Measurements from ENCODE around the gene C3orf49. TPM values are rescaled to one million over a fixed set of nuclear protein-coding genes. Genes with fewer than 3 reads are reported as not detected.
A peak's percentile ranks its signal among the peaks of the same experiment; 100 is the strongest.

C3orf49 gene
- total RNA-seq, 8 experiments from 2014 or later, result 0.22 to 1.4 (median 0.38) TPM

DNA sequence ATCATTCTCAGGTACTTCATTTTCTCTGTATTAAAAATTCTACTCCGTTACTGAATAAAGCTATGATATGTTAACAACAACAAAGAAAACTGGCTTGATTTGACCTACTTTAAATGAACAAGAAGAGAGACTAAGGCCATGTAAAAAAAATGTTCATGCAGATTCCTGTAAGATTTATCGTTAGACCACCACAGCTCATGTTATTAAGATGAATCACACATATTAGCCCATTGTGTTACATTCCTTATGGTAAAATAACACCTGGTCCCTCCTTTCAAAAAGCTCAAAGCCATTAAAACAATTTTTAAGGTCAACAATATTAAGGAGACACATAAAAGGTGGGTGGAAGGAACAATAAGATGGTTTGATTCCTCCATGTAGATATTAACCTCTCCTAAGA, 38.2 kb downstream of the C3orf49 start:
- Histone ChIP-seq H3K27ac (no peak overlapping the region), H3K4me1 (replicated peaks in 1 of 2) (peaks cover under 1 to 3% of the 10 kb centered on the region in 2 donors), H3K4me3 (no peak overlapping the region)
- ATAC-seq (replicated peaks in 6 of 8), result no peak
- in situ Hi-C loops (cut with MboI; ENCODE audit: low pct_unique_long_range_greater_than_20kb in 2 of 9, low sequenced_read_pairs in 9 of 9, unreplicated experiment in 9 of 9), result no loop called here
- 72 to 100% (median 92%) methylated on average over 1 to 2 of the region's 2 CpGs for WGBS, 10 experiments

DNA sequence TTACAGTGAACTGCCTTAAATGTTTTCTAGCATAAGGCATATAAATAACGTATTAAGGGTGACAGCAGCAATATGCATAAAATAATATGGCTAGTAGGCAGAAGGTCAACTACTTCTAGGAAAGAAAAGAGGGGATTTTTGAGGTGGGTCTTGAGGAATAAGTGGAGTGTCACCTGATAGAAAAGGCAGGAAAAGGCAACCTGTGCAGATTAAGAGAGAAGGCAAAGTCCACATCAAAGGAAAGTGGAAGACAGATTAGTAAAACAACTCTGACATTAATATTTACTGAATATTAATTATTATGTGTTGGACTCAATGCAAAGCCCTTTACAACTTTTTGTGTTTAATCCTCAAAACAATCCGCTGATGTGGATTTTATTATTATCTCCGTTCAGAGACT, 41.7 kb downstream of the C3orf49 start:
- 64 to 100% (median 90%) methylated on average over 1 to 3 of the region's 3 CpGs for WGBS, 10 experiments
- no peak for ATAC-seq (replicated peaks in 6 of 8)

DNA sequence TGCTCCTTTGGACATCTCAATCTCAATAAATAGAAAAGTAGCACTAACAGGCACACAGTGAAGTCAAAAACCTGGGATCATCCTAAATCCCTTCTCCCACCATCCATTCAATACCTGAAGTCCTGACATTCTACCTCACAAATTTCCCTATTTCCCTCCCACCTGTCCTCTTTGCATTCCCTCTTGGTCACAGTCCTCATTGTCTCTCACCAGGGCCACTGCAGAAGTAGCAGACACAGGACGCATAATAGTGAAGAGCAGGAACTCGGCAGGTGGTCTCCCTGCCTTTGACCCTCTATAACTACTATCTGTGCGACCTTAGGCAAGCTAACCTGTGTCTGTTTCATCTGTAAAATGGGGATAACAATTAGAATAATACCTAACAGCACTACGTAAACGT, 42.2 kb downstream of the C3orf49 start:
- WGBS, 10 experiments, result 30 to 100% (median 75%) methylated on average over 1 to 5 of the region's 5 CpGs; no CpG with 5 or more reads in 2 of the 10 experiments
- Histone ChIP-seq H3K4me3 (no peak overlapping the region), H3K27ac (no peak overlapping the region), H3K4me1 (replicated peaks in 1 of 2) (peaks cover 5 to 11% of the 10 kb centered on the region in 2 donors)
- ATAC-seq (replicated peaks in 6 of 8), result no peak
- in situ Hi-C loops (cut with MboI; ENCODE audit: low pct_unique_long_range_greater_than_20kb in 2 of 9, low sequenced_read_pairs in 9 of 9, unreplicated experiment in 9 of 9), result no loop called here

More for the DNA sequence above, 41.7 kb downstream of the C3orf49 start:
- Histone ChIP-seq H3K4me1 (replicated peaks in 1 of 2) (peaks cover 5 to 11% of the 10 kb centered on the region in 2 donors), H3K27ac (no peak overlapping the region), H3K4me3 (no peak overlapping the region)
- in situ Hi-C loops (cut with MboI; ENCODE audit: low pct_unique_long_range_greater_than_20kb in 2 of 9, low sequenced_read_pairs in 9 of 9, unreplicated experiment in 9 of 9), result no loop called here

DNA sequence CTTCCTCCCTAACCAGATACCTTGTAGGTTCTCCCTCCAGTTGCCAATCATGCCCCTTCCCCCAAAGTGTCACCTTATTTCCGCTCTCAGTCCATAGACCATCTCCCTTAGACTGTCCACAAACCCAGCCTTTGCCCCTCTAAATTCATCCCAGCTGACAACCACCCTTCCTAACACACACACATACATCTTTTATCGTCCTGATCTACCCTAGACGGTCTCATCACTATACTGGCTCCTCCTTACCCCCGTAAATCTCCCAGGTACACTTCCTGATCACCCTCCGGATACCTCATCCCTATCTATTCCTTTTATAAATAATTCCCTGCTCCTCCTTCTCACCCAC, 43.7 kb downstream of the C3orf49 start:
- 0 to 83% (median 25%) methylated on average over 1 to 5 of the region's 5 CpGs; no CpG with 5 or more reads in 3 of the 10 experiments for WGBS, 10 experiments
- peak overlapping the region; percentile 91 for H3K27ac ChIP-seq
- peaks cover 5 to 11% of the 10 kb centered on the region in 2 donors for H3K4me1 ChIP-seq (replicated peaks in 1 of 2)
- H3K4me3 ChIP-seq, result peak overlapping the region; percentile 60 to 84 (median 82)
- in situ Hi-C loops (cut with MboI; ENCODE audit: low pct_unique_long_range_greater_than_20kb in 2 of 9, low sequenced_read_pairs in 9 of 9, unreplicated experiment in 9 of 9), result no loop called here
- no peak for ATAC-seq (replicated peaks in 6 of 8)

DNA sequence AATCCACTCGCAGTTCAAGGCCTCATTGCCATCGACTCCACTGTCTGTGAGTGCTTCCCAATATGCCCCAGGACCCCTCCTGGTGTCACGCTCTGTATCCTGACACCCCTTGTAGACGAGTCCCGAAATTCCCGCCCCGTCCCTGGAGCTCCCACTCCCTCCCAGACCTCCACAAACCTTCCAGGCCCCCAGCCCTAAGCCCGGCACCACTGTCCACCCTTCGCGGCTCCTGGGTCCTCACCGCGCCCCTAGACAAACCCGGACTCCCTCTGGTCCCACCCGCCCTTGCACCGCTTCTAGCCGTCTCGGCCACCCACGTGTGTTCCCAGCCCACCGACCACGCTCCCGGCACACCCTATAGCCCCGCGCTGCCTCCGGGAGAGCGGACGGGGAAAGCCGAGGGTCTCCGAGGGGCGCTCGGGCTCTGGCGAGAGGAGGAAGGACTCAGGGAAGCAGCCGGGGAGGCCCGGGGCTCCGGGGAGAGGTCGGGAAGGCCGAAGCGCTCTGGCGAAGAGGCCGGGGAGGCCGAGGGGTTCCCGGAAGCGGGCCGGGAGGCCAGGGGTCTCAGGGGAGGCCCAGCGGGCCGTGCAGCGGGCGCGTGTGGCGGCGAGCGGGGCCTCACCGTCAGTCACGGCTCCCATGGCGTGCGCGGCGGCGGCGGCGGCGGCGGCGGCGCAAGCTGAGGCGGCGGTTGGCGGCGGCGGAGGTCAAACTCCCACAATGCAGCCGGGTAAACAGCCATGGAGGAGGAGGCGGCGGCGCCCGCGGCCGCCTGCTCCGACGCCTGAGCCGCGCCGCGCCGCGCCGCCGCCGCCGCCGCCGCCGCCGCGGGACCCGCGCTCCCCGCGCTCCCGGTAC, 44.3 kb downstream of the C3orf49 start, which contains the start of the genes ATXN7 and THOC7:
ATXN7 (plus strand) TSS at position 718 of the 858 bp plus-strand sequence. CDS start 48,732 bp downstream, outside the sequence.
THOC7 (minus strand) TSS at position 656 of the 858 bp plus-strand sequence; CDS start at position 641, 15 bp downstream.
- Histone ChIP-seq H3K27ac (peak within 1 kb of the TSS; percentile 91), H3K4me1 (replicated peaks in 1 of 2) (peaks cover 5 to 11% of the 10 kb centered on the region in 2 donors), H3K4me3 (peak within 1 kb of the TSS; percentile 60 to 84 (median 82))
- 0 to 5% (median 0%) methylated on average over 1 to 3 of the region's 98 CpGs; no CpG with 5 or more reads in 6 of the 10 experiments for WGBS, 10 experiments
- ATAC-seq (replicated peaks in 6 of 8), result peak; percentile 63 to 85 (median 80)
- in situ Hi-C loops (cut with MboI; ENCODE audit: low pct_unique_long_range_greater_than_20kb in 2 of 9, low sequenced_read_pairs in 9 of 9, unreplicated experiment in 9 of 9), result no loop called here

DNA sequence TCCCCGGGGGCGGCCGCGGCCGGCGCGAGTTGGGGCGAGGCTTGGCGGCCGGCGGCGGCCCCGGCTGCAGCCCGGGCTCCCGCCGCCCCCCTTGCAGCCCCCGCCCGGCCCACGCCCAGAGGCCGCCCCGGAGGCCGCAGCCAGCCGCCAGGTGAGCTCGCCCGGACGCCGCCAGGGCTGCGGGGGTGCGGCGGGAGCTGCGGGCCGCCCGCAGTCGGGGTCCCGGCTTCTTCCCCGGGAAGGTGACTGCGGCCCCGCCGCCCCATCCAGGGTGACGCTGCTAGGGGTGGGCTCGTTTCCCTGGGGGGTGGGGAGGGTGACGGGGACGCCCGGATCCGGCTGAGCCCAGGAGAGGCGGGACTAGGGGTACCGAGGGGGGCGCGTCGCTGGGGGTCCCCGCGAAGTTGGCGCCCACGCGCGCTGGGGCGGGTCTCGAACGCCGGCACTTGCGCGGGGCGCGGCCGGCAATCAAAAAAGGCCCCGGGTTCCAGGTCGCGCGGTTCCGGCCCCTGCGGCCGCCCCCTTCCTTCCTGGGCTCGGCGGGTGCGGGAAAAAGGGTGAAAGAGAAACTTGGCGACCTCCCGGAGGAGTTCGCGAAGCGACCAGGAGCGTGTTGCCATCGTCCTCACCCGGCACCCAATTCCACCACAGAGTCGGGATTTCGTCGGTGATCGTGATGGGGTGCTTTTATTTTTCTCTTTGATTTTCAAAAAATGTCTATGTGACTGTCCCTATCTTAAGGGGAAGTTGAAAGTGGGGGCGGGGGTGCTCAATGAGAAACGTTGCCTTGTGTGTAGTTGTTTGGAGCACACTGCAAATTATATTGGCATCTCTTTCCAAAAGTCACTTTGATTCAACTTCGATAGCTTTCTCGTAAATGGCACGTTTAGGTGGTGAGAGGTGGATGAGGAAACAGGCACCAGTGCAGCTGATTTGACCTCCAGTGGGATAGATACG, 45.2 kb downstream of the C3orf49 start:
- in situ Hi-C loops (cut with MboI; ENCODE audit: low pct_unique_long_range_greater_than_20kb in 2 of 9, low sequenced_read_pairs in 9 of 9, unreplicated experiment in 9 of 9), result no loop called here
- WGBS, 10 experiments, result 0 to 20% (median 0%) methylated on average over 1 to 12 of the region's 93 CpGs; no CpG with 5 or more reads in 3 of the 10 experiments
- Histone ChIP-seq H3K27ac (peak overlapping the region; percentile 91), H3K4me1 (replicated peaks in 1 of 2) (peaks cover 5 to 11% of the 10 kb centered on the region in 2 donors), H3K4me3 (peak overlapping the region; percentile 60 to 84 (median 82))
- peak; percentile 44 to 59 (median 52) for ATAC-seq (replicated peaks in 6 of 8)

DNA sequence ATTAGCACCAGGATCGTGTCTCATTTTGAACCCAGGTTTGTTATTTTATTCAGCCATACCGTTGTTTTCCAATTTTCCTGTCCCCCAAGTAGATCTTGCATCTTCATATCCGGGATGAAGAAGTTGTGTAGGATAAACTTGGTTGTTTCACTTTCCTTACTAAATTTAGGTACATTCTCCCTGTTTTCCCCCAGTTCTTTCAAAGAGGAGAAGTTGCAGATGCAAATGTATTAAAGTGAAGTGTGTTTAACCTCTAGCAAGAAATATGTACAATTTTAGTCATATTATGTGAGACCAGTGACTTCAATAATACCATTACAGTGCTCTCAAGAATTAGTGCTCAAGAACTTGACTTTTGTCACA, 45.8 kb downstream of the C3orf49 start:
- Histone ChIP-seq H3K4me1 (replicated peaks in 1 of 2) (peaks cover 5 to 12% of the 10 kb centered on the region in 2 donors), H3K4me3 (peak overlapping the region; percentile 60 to 84 (median 82)), H3K27ac (no peak overlapping the region)
- in situ Hi-C loops (cut with MboI; ENCODE audit: low pct_unique_long_range_greater_than_20kb in 2 of 9, low sequenced_read_pairs in 9 of 9, unreplicated experiment in 9 of 9), result no loop called here
- ATAC-seq (replicated peaks in 6 of 8), result no peak
- 0 to 45% (median 6%) methylated on average over 1 to 3 of the region's 3 CpGs; no CpG with 5 or more reads in 3 of the 10 experiments for WGBS, 10 experiments

DNA sequence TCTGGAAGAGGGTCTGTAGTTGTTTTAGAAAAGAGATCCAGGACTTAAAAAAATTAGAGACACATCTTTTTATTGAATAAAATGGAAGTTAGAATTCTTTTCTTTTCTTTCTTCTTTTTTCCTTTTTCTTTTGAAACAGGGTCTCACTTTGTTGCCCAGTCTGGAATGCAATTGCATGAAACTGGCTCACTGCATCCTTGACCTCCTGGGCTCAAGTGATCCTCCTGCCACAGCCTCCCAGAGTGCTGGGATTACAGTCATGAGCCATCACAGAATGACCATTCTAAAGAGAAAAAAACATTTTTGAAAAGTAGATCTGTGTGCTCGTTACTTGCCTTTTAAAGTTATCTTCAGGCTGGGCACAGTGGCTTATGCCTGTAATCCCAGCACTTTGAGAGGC, 48.1 kb downstream of the C3orf49 start:
- Histone ChIP-seq H3K27ac (no peak overlapping the region), H3K4me3 (no peak overlapping the region), H3K4me1 (replicated peaks in 1 of 2) (peaks cover 8 to 22% of the 10 kb centered on the region in 2 donors)
- in situ Hi-C loops (cut with MboI; ENCODE audit: low pct_unique_long_range_greater_than_20kb in 2 of 9, low sequenced_read_pairs in 9 of 9, unreplicated experiment in 9 of 9), result no loop called here
- no peak for ATAC-seq (replicated peaks in 6 of 8)
- WGBS, 10 experiments, result 67 to 100% (median 100%) methylated on average over 1 of the region's 1 CpG; no CpG with 5 or more reads in 2 of the 10 experiments

DNA sequence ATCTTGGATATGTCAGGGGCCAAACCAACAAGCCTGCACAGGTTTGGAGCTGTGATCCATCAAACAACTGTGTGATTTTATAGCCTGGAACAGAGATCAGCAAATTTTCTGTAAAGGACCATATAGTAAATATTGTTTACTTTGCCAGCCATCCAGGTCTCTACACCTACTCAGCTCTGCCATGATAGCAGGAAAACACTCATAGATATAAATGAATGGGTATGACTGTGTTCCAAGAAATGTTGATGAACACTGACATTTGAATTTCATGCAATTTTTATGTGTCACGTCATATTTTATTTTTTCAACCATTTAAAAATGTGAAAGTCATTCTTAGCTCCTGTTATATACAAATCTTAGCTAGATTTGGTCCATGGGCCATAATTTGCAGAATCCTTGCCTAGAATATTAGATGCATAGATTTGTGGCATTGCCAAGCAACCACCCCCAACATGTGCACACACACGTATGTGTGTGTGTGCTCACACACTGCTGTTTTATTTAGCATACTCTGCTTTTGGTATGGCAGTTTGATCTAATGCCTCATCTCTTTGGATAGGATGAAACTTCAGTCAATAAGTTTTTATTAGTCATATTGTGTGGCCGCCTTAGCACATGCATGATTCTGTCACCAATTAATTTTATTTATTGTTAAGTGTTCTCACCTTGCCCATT, 51.0 kb downstream of the C3orf49 start:
- peak in 4 of 8 experiments; percentile 63 to 88 (median 79) for ATAC-seq (replicated peaks in 6 of 8)
- in situ Hi-C loops (cut with MboI; ENCODE audit: low pct_unique_long_range_greater_than_20kb in 2 of 9, low sequenced_read_pairs in 9 of 9, unreplicated experiment in 9 of 9), result no loop called here
- WGBS, 10 experiments, result 7 to 100% (median 87%) methylated on average over 1 to 3 of the region's 3 CpGs; no CpG with 5 or more reads in 2 of the 10 experiments

DNA sequence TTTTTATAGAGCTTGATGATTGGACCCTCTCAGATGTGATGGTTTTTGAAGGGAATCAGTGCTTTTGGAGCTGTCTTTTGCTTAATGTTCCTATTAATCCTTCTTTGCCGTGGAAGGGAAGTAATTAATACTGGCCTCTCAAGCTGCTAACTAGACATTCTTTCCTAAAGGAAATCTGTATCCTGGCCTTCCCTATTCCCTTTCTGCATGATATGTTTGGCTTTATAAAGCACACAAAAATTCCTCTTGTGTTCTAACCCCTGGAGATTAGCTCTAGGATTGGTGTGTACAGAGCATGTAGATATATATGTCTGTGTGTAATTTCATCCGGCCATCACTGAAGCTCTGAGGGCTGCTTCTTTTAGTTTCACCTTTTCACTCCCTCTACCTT, 51.5 kb downstream of the C3orf49 start:
- in situ Hi-C loops (cut with MboI; ENCODE audit: low pct_unique_long_range_greater_than_20kb in 2 of 9, low sequenced_read_pairs in 9 of 9, unreplicated experiment in 9 of 9), result no loop called here
- Histone ChIP-seq H3K4me1 (replicated peaks in 1 of 2) (peaks cover 3 to 13% of the 10 kb centered on the region in 2 donors), H3K27ac (peak overlapping the region in 1 of 2 donors; percentile 37), H3K4me3 (no peak overlapping the region)
- 33 to 100% (median 79%) methylated on average over 1 to 2 of the region's 2 CpGs; no CpG with 5 or more reads in 2 of the 10 experiments for WGBS, 10 experiments
- no peak for ATAC-seq (replicated peaks in 6 of 8)

More for the DNA sequence above, 51.0 kb downstream of the C3orf49 start:
- H3K4me3 ChIP-seq, result no peak overlapping the region
- H3K27ac ChIP-seq, result peak overlapping the region in 1 of 2 donors; percentile 37
- peaks cover 3 to 14% of the 10 kb centered on the region in 2 donors for H3K4me1 ChIP-seq (replicated peaks in 1 of 2)

DNA sequence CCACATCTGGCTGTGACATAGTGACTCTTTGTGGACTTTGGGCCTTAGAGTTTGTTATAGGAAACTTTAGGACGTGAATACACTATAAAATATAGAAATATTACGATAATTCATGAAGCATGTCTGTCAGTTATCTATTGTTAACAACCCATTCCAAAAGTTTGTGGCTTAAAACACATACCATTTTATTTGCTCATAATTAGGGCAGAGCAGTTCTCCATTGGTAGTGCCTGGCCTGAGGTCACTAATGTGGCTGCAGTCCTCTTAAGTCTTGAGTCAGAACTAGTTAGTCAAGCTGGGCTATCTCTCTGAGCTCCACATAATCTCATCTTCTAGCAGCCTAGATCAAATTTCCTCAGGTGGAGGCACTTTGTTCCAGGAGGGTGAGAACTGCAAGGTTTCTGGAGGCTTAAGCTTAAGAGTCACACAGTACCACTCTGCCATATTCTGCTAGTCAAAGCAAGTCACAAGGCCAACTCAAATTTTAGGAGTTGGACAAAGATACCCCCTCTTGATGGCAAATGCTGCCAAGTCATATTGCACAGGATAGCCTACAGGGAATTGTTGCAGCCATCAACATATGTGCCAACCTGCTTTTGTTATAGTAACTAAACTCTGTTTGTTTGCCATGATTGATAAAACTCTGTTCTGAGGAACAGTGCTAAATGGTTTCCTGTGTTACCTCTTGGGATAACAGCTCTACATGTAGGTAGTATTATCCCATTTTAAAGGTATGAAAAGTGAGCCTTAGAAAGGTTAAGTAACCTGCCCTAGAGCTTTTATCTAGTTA, 53.2 kb downstream of the C3orf49 start:
- Histone ChIP-seq H3K4me3 (no peak overlapping the region), H3K27ac (no peak overlapping the region), H3K4me1 (replicated peaks in 1 of 2) (peaks cover 3 to 20% of the 10 kb centered on the region in 2 donors)
- WGBS, 10 experiments, result 50 to 100% (median 92%) methylated on average over 1 to 2 of the region's 2 CpGs; no CpG with 5 or more reads in 3 of the 10 experiments
- ATAC-seq (replicated peaks in 6 of 8), result no peak
- in situ Hi-C loops (cut with MboI; ENCODE audit: low pct_unique_long_range_greater_than_20kb in 2 of 9, low sequenced_read_pairs in 9 of 9, unreplicated experiment in 9 of 9), result no loop called here

Measured in motor neuron (in vitro differentiated cells).